Stimulated activated memory B cell treated with anti-CD40 and anti-IgM and Interleukin-4, amounts not matched to agents 10 μg/mL and 1 μg/mL and 100 μg/mL, for 72 hours (primary cell): ENCODE data around the gene FBXL17.

ENCODE experiments used
- ATAC-seq: fragments of 150-1000 bp; cut with Tn5 transposase; 2 replicates; pipeline ENCODE4 v1.10.0; 2021
- H3K27ac Mint-ChIP-seq: one replicate; pipeline ENCODE4 v1.8.0; 2022; ENCODE audit warnings: mild to moderate bottlenecking, mixed read lengths
- H3K27me3 Mint-ChIP-seq: one replicate; pipeline ENCODE4 v1.8.0; 2022; ENCODE audit warnings: mixed read lengths
- H3K36me3 Mint-ChIP-seq: one replicate; pipeline ENCODE4 v1.8.0; 2022; ENCODE audit warnings: mixed read lengths
- H3K4me1 Mint-ChIP-seq: one replicate; pipeline ENCODE4 v1.8.0; 2022; ENCODE audit warnings: mixed read lengths
- H3K4me3 Mint-ChIP-seq: one replicate; pipeline ENCODE4 v1.8.0; 2022; ENCODE audit warnings: mild to moderate bottlenecking, moderate library complexity, mixed read lengths
- H3K9me3 Mint-ChIP-seq: one replicate; pipeline ENCODE4 v1.8.0; 2022; ENCODE audit warnings: mixed read lengths

FBXL17 gene

GRCh38 chr5:108144332-108144731, 237.6 kb downstream of the FBXL17 start:
- H3K4me1 Mint-ChIP-seq: no peaks in the 10 kb centered on the region
- H3K4me3 Mint-ChIP-seq: no peak overlapping the region
- ATAC-seq: no peak
- no peaks in the 10 kb centered on the region for H3K9me3 Mint-ChIP-seq
- peaks cover 27% of the 10 kb centered on the region for H3K36me3 Mint-ChIP-seq
- H3K27me3 Mint-ChIP-seq: no peaks in the 10 kb centered on the region
- no peak overlapping the region for H3K27ac Mint-ChIP-seq

- Mint-ChIP-seq H3K4me3 (no peak overlapping the region), H3K36me3 (peaks cover 27% of the 10 kb centered on the region), H3K9me3 (no peaks in the 10 kb centered on the region), H3K27me3 (no peaks in the 10 kb centered on the region), H3K4me1 (no peaks in the 10 kb centered on the region), H3K27ac (no peak overlapping the region)
- ATAC-seq: no peak
These were observed 238.3 kb downstream of the FBXL17 start for GRCh38 chr5:108143581-108143980.

GRCh38 chr5:108141676-108142075, 240.2 kb downstream of the FBXL17 start:
- Mint-ChIP-seq H3K4me1 (no peaks in the 10 kb centered on the region), H3K9me3 (no peaks in the 10 kb centered on the region), H3K36me3 (peaks cover 14% of the 10 kb centered on the region), H3K27me3 (no peaks in the 10 kb centered on the region), H3K27ac (no peak overlapping the region), H3K4me3 (no peak overlapping the region)
- no peak for ATAC-seq

- Mint-ChIP-seq H3K9me3 (no peaks in the 10 kb centered on the region), H3K4me3 (no peak overlapping the region), H3K27me3 (no peaks in the 10 kb centered on the region), H3K4me1 (no peaks in the 10 kb centered on the region), H3K36me3 (no peaks in the 10 kb centered on the region), H3K27ac (no peak overlapping the region)
- no peak for ATAC-seq
These were observed 245.4 kb downstream of the FBXL17 start for GRCh38 chr5:108136493-108136892.

GRCh38 chr5:108129129-108129528, 252.8 kb downstream of the FBXL17 start:
- Mint-ChIP-seq H3K9me3 (no peaks in the 10 kb centered on the region), H3K4me1 (no peaks in the 10 kb centered on the region), H3K36me3 (no peaks in the 10 kb centered on the region), H3K27me3 (no peaks in the 10 kb centered on the region), H3K4me3 (no peak overlapping the region), H3K27ac (no peak overlapping the region)
- no peak for ATAC-seq

- H3K27ac Mint-ChIP-seq: no peak overlapping the region
- ATAC-seq: no peak
- no peak overlapping the region for H3K4me3 Mint-ChIP-seq
- H3K27me3 Mint-ChIP-seq: no peaks in the 10 kb centered on the region
- H3K36me3 Mint-ChIP-seq: no peaks in the 10 kb centered on the region
- no peaks in the 10 kb centered on the region for H3K9me3 Mint-ChIP-seq
- no peaks in the 10 kb centered on the region for H3K4me1 Mint-ChIP-seq
These were observed 256.0 kb downstream of the FBXL17 start for GRCh38 chr5:108125771-108126511.

GRCh38 chr5:108124596-108124995, 257.3 kb downstream of the FBXL17 start:
- Mint-ChIP-seq H3K36me3 (no peaks in the 10 kb centered on the region), H3K4me1 (no peaks in the 10 kb centered on the region), H3K27ac (no peak overlapping the region), H3K27me3 (no peaks in the 10 kb centered on the region), H3K9me3 (no peaks in the 10 kb centered on the region), H3K4me3 (no peak overlapping the region)
- no peak for ATAC-seq

- Mint-ChIP-seq H3K27me3 (no peaks in the 10 kb centered on the region), H3K4me3 (no peak overlapping the region), H3K9me3 (no peaks in the 10 kb centered on the region), H3K27ac (no peak overlapping the region), H3K36me3 (peaks cover 11% of the 10 kb centered on the region), H3K4me1 (no peaks in the 10 kb centered on the region)
- ATAC-seq: no peak
These were observed 259.2 kb downstream of the FBXL17 start for GRCh38 chr5:108122702-108123101.

- Mint-ChIP-seq H3K27ac (no peak overlapping the region), H3K36me3 (peaks cover 24% of the 10 kb centered on the region), H3K27me3 (no peaks in the 10 kb centered on the region), H3K4me3 (no peak overlapping the region), H3K4me1 (no peaks in the 10 kb centered on the region), H3K9me3 (no peaks in the 10 kb centered on the region)
- ATAC-seq: no peak
These were observed 262.9 kb downstream of the FBXL17 start for GRCh38 chr5:108118813-108119514.

- H3K36me3 Mint-ChIP-seq: peaks cover 40% of the 10 kb centered on the region
- H3K4me3 Mint-ChIP-seq: no peak overlapping the region
- no peaks in the 10 kb centered on the region for H3K27me3 Mint-ChIP-seq
- no peak overlapping the region for H3K27ac Mint-ChIP-seq
- no peaks in the 10 kb centered on the region for H3K4me1 Mint-ChIP-seq
- H3K9me3 Mint-ChIP-seq: peaks cover 4% of the 10 kb centered on the region
- ATAC-seq: no peak
These were observed 266.2 kb downstream of the FBXL17 start for GRCh38 chr5:108115673-108116072.

GRCh38 chr5:108113950-108114349, 267.9 kb downstream of the FBXL17 start:
- Mint-ChIP-seq H3K4me3 (no peak overlapping the region), H3K4me1 (no peaks in the 10 kb centered on the region), H3K36me3 (peaks cover 40% of the 10 kb centered on the region), H3K27ac (no peak overlapping the region), H3K27me3 (no peaks in the 10 kb centered on the region), H3K9me3 (peaks cover 4% of the 10 kb centered on the region)
- no peak for ATAC-seq

- Mint-ChIP-seq H3K27ac (no peak overlapping the region), H3K4me3 (no peak overlapping the region), H3K4me1 (no peaks in the 10 kb centered on the region), H3K9me3 (peaks cover 6% of the 10 kb centered on the region), H3K36me3 (peaks cover 39% of the 10 kb centered on the region), H3K27me3 (no peaks in the 10 kb centered on the region)
- no peak for ATAC-seq
These were observed 270.2 kb downstream of the FBXL17 start for GRCh38 chr5:108111736-108112135.

- Mint-ChIP-seq H3K4me3 (no peak overlapping the region), H3K9me3 (peaks cover 6% of the 10 kb centered on the region), H3K27ac (no peak overlapping the region), H3K4me1 (no peaks in the 10 kb centered on the region), H3K27me3 (no peaks in the 10 kb centered on the region), H3K36me3 (peaks cover 47% of the 10 kb centered on the region)
- peak; percentile 65 for ATAC-seq
These were observed 272.8 kb downstream of the FBXL17 start for GRCh38 chr5:108109059-108109458.

GRCh38 chr5:108104448-108104847, 277.4 kb downstream of the FBXL17 start:
- Mint-ChIP-seq H3K27ac (no peak overlapping the region), H3K27me3 (no peaks in the 10 kb centered on the region), H3K4me1 (no peaks in the 10 kb centered on the region), H3K36me3 (peaks cover 30% of the 10 kb centered on the region), H3K4me3 (no peak overlapping the region), H3K9me3 (peaks cover 2% of the 10 kb centered on the region)
- no peak for ATAC-seq

- Mint-ChIP-seq H3K27ac (no peak overlapping the region), H3K36me3 (peaks cover 21% of the 10 kb centered on the region), H3K4me1 (no peaks in the 10 kb centered on the region), H3K27me3 (no peaks in the 10 kb centered on the region), H3K9me3 (no peaks in the 10 kb centered on the region), H3K4me3 (no peak overlapping the region)
- no peak for ATAC-seq
These were observed 279.4 kb downstream of the FBXL17 start for GRCh38 chr5:108102463-108102862.

- Mint-ChIP-seq H3K4me1 (no peaks in the 10 kb centered on the region), H3K9me3 (no peaks in the 10 kb centered on the region), H3K4me3 (no peak overlapping the region), H3K36me3 (peaks cover 21% of the 10 kb centered on the region), H3K27me3 (no peaks in the 10 kb centered on the region), H3K27ac (no peak overlapping the region)
- no peak for ATAC-seq
These were observed 280.1 kb downstream of the FBXL17 start for GRCh38 chr5:108101821-108102220.
